Osteocyte (in vitro differentiated cells): ENCODE data around the gene KAT2B. TPM values are rescaled to one million over a fixed set of nuclear protein-coding genes. Genes with fewer than 3 reads are reported as not detected.

Experiments used
- DNase-seq: peaks from one replicate; pipeline ENCODE4 v3.0.0; 2021; ENCODE audit warnings: mixed read lengths; ENCODE audit not compliant: unreplicated experiment; ENCODE audit errors: extremely low spot score
- H3K27ac Mint-ChIP-seq: one replicate; pipeline ENCODE4 v1.8.0; 2021; ENCODE audit warnings: mild to moderate bottlenecking, mixed read lengths; ENCODE audit not compliant: unreplicated experiment
- H3K27me3 Mint-ChIP-seq: one replicate; pipeline ENCODE4 v1.8.0; 2021; ENCODE audit warnings: mixed read lengths; ENCODE audit not compliant: unreplicated experiment
- H3K36me3 Mint-ChIP-seq: one replicate; pipeline ENCODE4 v1.8.0; 2021; ENCODE audit warnings: mixed read lengths; ENCODE audit not compliant: unreplicated experiment
- H3K4me1 Mint-ChIP-seq: one replicate; pipeline ENCODE4 v1.8.0; 2021; ENCODE audit warnings: mixed read lengths; ENCODE audit not compliant: unreplicated experiment
- H3K4me3 Mint-ChIP-seq: one replicate; pipeline ENCODE4 v1.8.0; 2021; ENCODE audit warnings: mild to moderate bottlenecking, moderate library complexity, mixed read lengths; ENCODE audit not compliant: unreplicated experiment
- H3K9me3 Mint-ChIP-seq: one replicate; pipeline ENCODE4 v1.8.0; 2021; ENCODE audit warnings: mixed read lengths; ENCODE audit not compliant: unreplicated experiment
- total RNA-seq: library from RNA; stranded (reverse); gene quantifications from 2 replicates; pipeline ENCODE4 v1.2.1, GENCODE V29; 2021
- TF ChIP-seq, protein P1 (sequence below): fragments of 200-600 bp; sonication (generic); IDR thresholded peaks from 2 replicates; pipeline ENCODE4 v1.5.0; 2021; ENCODE audit warnings: antibody characterized with exemption, mild to moderate bottlenecking, moderate library complexity

The KAT2B gene
- total RNA-seq, 1 donor from 2014 or later: 15.7 TPM

DNA sequence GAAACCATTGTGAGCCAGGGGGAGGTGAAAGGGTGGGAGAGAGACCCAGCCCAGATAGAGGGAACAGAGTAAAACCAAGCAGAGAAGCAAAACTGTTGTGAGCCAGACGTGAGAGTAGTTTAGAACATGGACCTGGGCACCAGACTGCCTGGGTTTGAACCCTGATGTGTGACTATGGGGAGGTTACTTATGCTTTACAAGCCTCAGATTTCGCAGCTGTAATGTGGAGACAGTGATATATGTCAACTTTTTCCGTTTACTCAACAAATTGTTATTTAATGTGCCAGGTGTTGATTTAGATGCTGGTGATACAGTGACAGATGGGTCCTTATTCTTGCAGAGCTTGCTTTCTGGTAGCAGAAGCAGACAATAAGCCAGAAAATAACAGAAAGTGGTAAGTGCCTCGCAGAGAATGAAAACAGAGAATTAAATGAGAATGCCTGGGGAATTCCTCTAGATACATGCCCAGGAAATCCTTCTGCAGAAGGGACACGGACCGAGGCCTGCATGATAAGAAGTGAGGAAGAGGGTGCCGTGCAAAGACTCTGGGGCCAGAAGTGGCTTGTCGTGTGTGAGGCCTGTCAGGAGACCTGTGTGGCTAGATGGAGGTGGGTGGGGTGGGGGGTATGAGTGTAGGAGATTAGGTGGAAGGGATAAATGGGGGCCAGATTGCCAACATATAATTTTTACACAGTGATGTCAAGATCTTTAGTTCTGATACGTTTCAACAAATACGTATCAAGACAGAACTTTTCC is 15.0 kb downstream of the KAT2B start:
- H3K9me3 Mint-ChIP-seq: no peaks in the 10 kb centered on the region

GRCh38 chr3:20055842-20056241 is 15.6 kb downstream of the KAT2B start:
- no peak overlapping the region for H3K27ac Mint-ChIP-seq
- no peak overlapping the region for H3K4me3 Mint-ChIP-seq
- H3K9me3 Mint-ChIP-seq: no peaks in the 10 kb centered on the region
- no peaks in the 10 kb centered on the region for H3K36me3 Mint-ChIP-seq
- no peak for DNase-seq
- no peaks in the 10 kb centered on the region for H3K27me3 Mint-ChIP-seq
- H3K4me1 Mint-ChIP-seq: peaks cover 3% of the 10 kb centered on the region
- TF ChIP-seq, protein P1, sequence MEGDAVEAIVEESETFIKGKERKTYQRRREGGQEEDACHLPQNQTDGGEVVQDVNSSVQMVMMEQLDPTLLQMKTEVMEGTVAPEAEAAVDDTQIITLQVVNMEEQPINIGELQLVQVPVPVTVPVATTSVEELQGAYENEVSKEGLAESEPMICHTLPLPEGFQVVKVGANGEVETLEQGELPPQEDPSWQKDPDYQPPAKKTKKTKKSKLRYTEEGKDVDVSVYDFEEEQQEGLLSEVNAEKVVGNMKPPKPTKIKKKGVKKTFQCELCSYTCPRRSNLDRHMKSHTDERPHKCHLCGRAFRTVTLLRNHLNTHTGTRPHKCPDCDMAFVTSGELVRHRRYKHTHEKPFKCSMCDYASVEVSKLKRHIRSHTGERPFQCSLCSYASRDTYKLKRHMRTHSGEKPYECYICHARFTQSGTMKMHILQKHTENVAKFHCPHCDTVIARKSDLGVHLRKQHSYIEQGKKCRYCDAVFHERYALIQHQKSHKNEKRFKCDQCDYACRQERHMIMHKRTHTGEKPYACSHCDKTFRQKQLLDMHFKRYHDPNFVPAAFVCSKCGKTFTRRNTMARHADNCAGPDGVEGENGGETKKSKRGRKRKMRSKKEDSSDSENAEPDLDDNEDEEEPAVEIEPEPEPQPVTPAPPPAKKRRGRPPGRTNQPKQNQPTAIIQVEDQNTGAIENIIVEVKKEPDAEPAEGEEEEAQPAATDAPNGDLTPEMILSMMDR: no peak

More for the DNA sequence above, 15.0 kb downstream of the KAT2B start:
- Mint-ChIP-seq H3K36me3 (no peaks in the 10 kb centered on the region), H3K27me3 (no peaks in the 10 kb centered on the region), H3K4me1 (peaks cover 5% of the 10 kb centered on the region), H3K4me3 (no peak overlapping the region), H3K27ac (no peak overlapping the region)
- TF ChIP-seq, protein P1: no peak
- DNase-seq: no peak

DNA sequence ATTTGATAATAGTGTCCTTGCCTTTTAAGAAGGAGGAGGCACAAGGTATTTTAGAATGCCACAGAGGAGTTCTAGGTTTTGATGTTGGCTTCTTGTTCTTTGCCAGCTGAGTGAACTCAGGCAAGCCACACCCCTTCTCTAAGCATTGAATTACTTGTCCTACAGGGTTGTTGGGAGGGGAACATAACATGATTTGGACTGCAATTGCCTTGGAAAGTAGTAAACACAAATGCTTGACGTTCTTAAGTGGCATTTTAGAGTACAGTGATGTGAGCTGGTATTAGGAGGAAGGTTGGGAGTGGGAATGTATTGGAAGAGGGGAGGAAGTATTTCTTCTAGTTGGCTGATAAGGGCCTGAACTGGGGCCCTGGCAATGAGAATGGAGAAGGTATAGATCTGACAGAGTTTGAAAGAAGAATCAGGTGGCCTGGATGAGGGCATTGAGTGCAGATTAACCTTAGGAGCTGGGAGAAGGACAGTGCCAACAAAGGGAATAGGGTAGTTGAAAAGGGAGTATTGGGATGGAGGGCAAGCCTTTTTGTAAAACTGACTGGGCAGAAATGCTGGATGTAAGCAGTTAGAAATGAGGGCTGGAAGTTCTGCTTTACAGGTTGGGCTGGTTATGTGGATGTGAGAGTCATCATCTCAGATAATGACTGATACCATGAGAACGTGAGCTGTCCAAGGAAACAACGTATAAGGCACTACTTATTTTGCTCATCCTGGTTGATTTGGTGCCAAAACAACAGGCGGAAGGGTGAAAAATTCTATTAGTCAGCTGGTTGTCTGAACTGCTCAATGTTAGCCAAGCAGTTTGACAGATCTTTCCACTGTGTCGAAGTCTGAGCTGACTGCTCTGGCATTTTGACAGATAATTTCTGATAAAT is 16.7 kb downstream of the KAT2B start:
- no peaks in the 10 kb centered on the region for H3K9me3 Mint-ChIP-seq
- DNase-seq: no peak

DNA sequence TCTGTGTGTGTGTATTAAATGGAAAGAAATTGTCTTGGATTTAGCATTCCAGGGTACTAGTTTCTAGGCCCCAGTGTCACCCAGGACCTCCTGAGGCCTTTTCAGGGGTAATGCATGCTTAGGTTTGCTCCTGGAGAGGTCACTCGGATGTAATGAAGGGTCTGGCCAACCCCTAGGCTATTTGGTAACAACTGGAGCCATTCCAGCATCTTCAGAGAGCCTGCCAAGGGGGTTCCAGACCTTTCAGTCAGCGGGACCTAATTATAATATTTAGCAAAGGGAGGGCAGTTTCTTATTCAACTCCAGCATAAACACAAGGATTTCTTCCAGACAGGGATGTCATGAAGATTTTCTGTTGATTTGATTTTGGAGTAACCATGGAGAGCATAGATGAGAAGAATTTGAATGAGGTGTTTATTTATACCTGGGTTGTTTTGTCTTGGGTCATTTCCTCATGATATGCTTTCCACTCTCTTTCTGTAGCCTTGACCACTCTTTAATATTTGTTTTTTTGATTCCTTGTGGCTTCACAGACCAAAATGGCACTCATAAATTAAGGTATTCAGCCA is 17.4 kb downstream of the KAT2B start:
- Mint-ChIP-seq H3K9me3 (no peaks in the 10 kb centered on the region), H3K4me1 (peaks cover 7% of the 10 kb centered on the region), H3K4me3 (no peak overlapping the region), H3K36me3 (no peaks in the 10 kb centered on the region), H3K27me3 (no peaks in the 10 kb centered on the region), H3K27ac (peak overlapping the region; percentile 47)
- TF ChIP-seq, protein P1: no peak
- DNase-seq: no peak

More for the DNA sequence above, 16.7 kb downstream of the KAT2B start:
- peaks cover 7% of the 10 kb centered on the region for H3K4me1 Mint-ChIP-seq
- TF ChIP-seq, protein P1: no peak
- no peak overlapping the region for H3K4me3 Mint-ChIP-seq
- peak overlapping the region; percentile 47 for H3K27ac Mint-ChIP-seq
- no peaks in the 10 kb centered on the region for H3K36me3 Mint-ChIP-seq
- H3K27me3 Mint-ChIP-seq: no peaks in the 10 kb centered on the region

GRCh38 chr3:20059929-20060328 is 19.7 kb downstream of the KAT2B start:
- no peak overlapping the region for H3K4me3 Mint-ChIP-seq
- H3K36me3 Mint-ChIP-seq: no peaks in the 10 kb centered on the region
- H3K27ac Mint-ChIP-seq: no peak overlapping the region
- DNase-seq: no peak
- no peaks in the 10 kb centered on the region for H3K27me3 Mint-ChIP-seq
- no peaks in the 10 kb centered on the region for H3K9me3 Mint-ChIP-seq
- TF ChIP-seq, protein P1: no peak
- H3K4me1 Mint-ChIP-seq: peaks cover 7% of the 10 kb centered on the region
